SK-N-SH (cell line): ENCODE results near the gene PA2G4. TPM values are rescaled to one million over a fixed set of nuclear protein-coding genes. Genes with fewer than 3 reads are reported as not detected.

Experiments used
- CTCF ChIA-PET: fragments of 300-600, 350-600 bp; formaldehyde crosslinking; extraction: SDS; loops from one replicate; lab custom pipeline; 2021; lab: Yijun Ruan, JAX
- POLR2A ChIA-PET: fragments of 350-600 bp; sonication (Branson Sonifier 250); formaldehyde crosslinking; extraction: SDS; loops from one replicate; lab custom pipeline; 2020; ENCODE audit warnings: antibody characterized with exemption, inconsistent platforms; lab: Yijun Ruan, JAX
- DNase-seq: peaks from one replicate; pipeline ENCODE4 v3.0.0; 2012
- H2AFZ ChIP-seq: fragments of 200-600 bp; sonication (generic); 2 replicates; pipeline ENCODE4 v1.8.1; 2016; ENCODE audit warnings: antibody characterized with exemption, mild to moderate bottlenecking, low read depth
- H3F3A ChIP-seq: fragments of 200-600 bp; sonication (generic); replicated peaks from 2 replicates; pipeline ENCODE3; 2016; ENCODE audit warnings: antibody characterized with exemption, mild to moderate bottlenecking; ENCODE audit not compliant: insufficient read depth
- H3K27ac ChIP-seq, 2 experiments: fragments of 200-500 bp in 1 of 2; fragments of 200-600 bp in 1 of 2; sonication (Bioruptor generic) in 1 of 2; sonication (generic), shearing (Covaris generic) in 1 of 2; 2 replicates each; pipeline versions ENCODE4 v1.5.1 to v1.6.1; 2014 to 2016; ENCODE audit warnings: low read depth in 2 of 2, inconsistent platforms in 1 of 2, low read length in 1 of 2, mild to moderate bottlenecking in 1 of 2, mixed read lengths in 1 of 2
- H3K27me3 ChIP-seq: fragments of 200-600 bp; sonication (generic), shearing (Covaris generic); 2 replicates; pipeline ENCODE4 v1.6.1; 2016; ENCODE audit warnings: mixed run types; ENCODE audit not compliant: insufficient read depth
- H3K36me3 ChIP-seq, 2 experiments: fragments of 200-500 bp in 1 of 2; fragments of 200-600 bp in 1 of 2; sonication (Bioruptor generic) in 1 of 2; sonication (generic) in 1 of 2; replicated peaks in 1 of 2; 2 replicates each; pipeline versions ENCODE3 to v1.5.1; 2014 to 2016; ENCODE audit warnings: low read length in 1 of 2, mild to moderate bottlenecking in 1 of 2; ENCODE audit not compliant: insufficient read depth in 2 of 2, control insufficient read depth in 1 of 2
- H3K4me1 ChIP-seq, 2 experiments: fragments of 200-500 bp in 1 of 2; fragments of 200-600 bp in 1 of 2; sonication (Bioruptor generic) in 1 of 2; sonication (generic), shearing (Covaris generic) in 1 of 2; 2 replicates each; pipeline versions ENCODE4 v1.5.1 to v1.6.1; 2014 to 2016; ENCODE audit warnings: low read depth in 1 of 2, low read length in 1 of 2, mixed run types in 1 of 2; ENCODE audit not compliant: insufficient read depth in 2 of 2, control insufficient read depth in 1 of 2
- H3K4me2 ChIP-seq: fragments of 200-600 bp; sonication (generic), shearing (Covaris generic); 2 replicates; pipeline ENCODE4 v1.6.1; 2017; ENCODE audit warnings: mixed run types
- H3K4me3 ChIP-seq, 2 experiments: fragments of 200-500 bp in 1 of 2; fragments of 200-600 bp in 1 of 2; sonication (Bioruptor generic) in 1 of 2; sonication (generic), shearing (Covaris generic) in 1 of 2; 2 replicates each; pipeline versions ENCODE4 v1.5.1 to v1.8.1; 2014 to 2016; ENCODE audit warnings: low read depth in 2 of 2, inconsistent platforms in 1 of 2, low read length in 1 of 2, mild to moderate bottlenecking in 1 of 2, mixed read lengths in 1 of 2, moderate library complexity in 1 of 2
- H3K79me2 ChIP-seq: fragments of 200-600 bp; sonication (generic); 2 replicates; pipeline ENCODE4 v1.8.1; 2017; ENCODE audit warnings: mild to moderate bottlenecking; ENCODE audit not compliant: insufficient read depth
- H3K9ac ChIP-seq: fragments of 200-600 bp; sonication (generic); 2 replicates; pipeline ENCODE4 v1.6.1; 2017; ENCODE audit warnings: mixed run types
- H3K9me2 ChIP-seq: fragments of 200-600 bp; sonication (generic); 2 replicates; pipeline ENCODE4 v1.6.1; 2017; ENCODE audit warnings: mixed run types
- H3K9me3 ChIP-seq: fragments of 200-600 bp; sonication (generic); 2 replicates; pipeline ENCODE4 v1.6.1; 2017; ENCODE audit warnings: mixed run types, mild to moderate bottlenecking, moderate library complexity
- H4K20me1 ChIP-seq: fragments of 200-600 bp; sonication (generic); 2 replicates; pipeline ENCODE4 v1.6.1; 2017; ENCODE audit warnings: mild to moderate bottlenecking, mixed run types; ENCODE audit not compliant: insufficient read depth
- CHD2 ChIP-seq: fragments of 150-350 bp; IDR thresholded peaks from 2 replicates; pipeline ENCODE4 v1.6.1; 2018; ENCODE audit warnings: low read length; ENCODE audit not compliant: partially characterized antibody
- ELF1 ChIP-seq: IDR thresholded peaks from 2 replicates; pipeline ENCODE4 v1.4.0; 2012
- EP300 ChIP-seq, 2 experiments: IDR thresholded peaks; 2 replicates each; pipeline versions ENCODE4 v1.4.0 to v1.6.1; 2012; ENCODE audit warnings: borderline replicate concordance in 1 of 2, low read depth in 1 of 2, low read length in 1 of 2
- FOSL2 ChIP-seq: IDR thresholded peaks from 2 replicates; pipeline ENCODE4 v1.4.0; 2012; ENCODE audit warnings: low read depth, mild to moderate bottlenecking, moderate library complexity, borderline replicate concordance
- FOXJ3 ChIP-seq: sonication (generic); formaldehyde crosslinking; IDR thresholded peaks from 2 replicates; pipeline ENCODE4 v1.5.1; 2020; ENCODE audit warnings: mild to moderate bottlenecking, missing genetic modification reagents
- FOXM1 ChIP-seq: IDR thresholded peaks from 2 replicates; pipeline ENCODE4 v1.4.0; 2012; ENCODE audit warnings: low read depth, mild to moderate bottlenecking
- GATA2 ChIP-seq: sonication (generic); formaldehyde crosslinking; IDR thresholded peaks from 2 replicates; pipeline ENCODE4 v1.5.0; 2020; ENCODE audit warnings: mild to moderate bottlenecking, missing genetic modification reagents
- JUND ChIP-seq: IDR thresholded peaks from 2 replicates; pipeline ENCODE4 v1.4.0; 2012
- MEF2A ChIP-seq: IDR thresholded peaks from 2 replicates; pipeline ENCODE4 v1.4.0; 2012; ENCODE audit warnings: low read depth, borderline replicate concordance
- MXI1 ChIP-seq: IDR thresholded peaks from 2 replicates; pipeline ENCODE4 v1.6.1; 2012; ENCODE audit warnings: mild to moderate bottlenecking, low read depth, low read length, improper control_type of control experiment
- NFIC ChIP-seq: IDR thresholded peaks from 2 replicates; pipeline ENCODE4 v1.4.0; 2012; ENCODE audit warnings: borderline replicate concordance
- NRF1 ChIP-seq: IDR thresholded peaks from 2 replicates; pipeline ENCODE4 v1.6.1; 2012; ENCODE audit warnings: low read depth, mild to moderate bottlenecking, low read length
- RAD21 ChIP-seq: IDR thresholded peaks from 2 replicates; pipeline ENCODE4 v1.6.1; 2012; ENCODE audit warnings: mild to moderate bottlenecking, low read length
- RCOR1 ChIP-seq: fragments of 150-350 bp; IDR thresholded peaks from 2 replicates; pipeline ENCODE4 v1.6.1; 2017; ENCODE audit warnings: antibody characterized with exemption, low read length
- RXRA ChIP-seq: IDR thresholded peaks from 2 replicates; pipeline ENCODE4 v1.4.0; 2012; ENCODE audit warnings: low read depth, mild to moderate bottlenecking, borderline replicate concordance
- TAF1 ChIP-seq: IDR thresholded peaks from 2 replicates; pipeline ENCODE4 v1.6.1; 2012; ENCODE audit warnings: low read depth, mild to moderate bottlenecking, low read length, moderate library complexity, borderline replicate concordance
- TCF12 ChIP-seq: IDR thresholded peaks from 2 replicates; pipeline ENCODE4 v1.4.0; 2012
- YY1 ChIP-seq: IDR thresholded peaks from 2 replicates; pipeline ENCODE4 v1.4.0; 2012; ENCODE audit warnings: low read depth, mild to moderate bottlenecking
- WGBS: methylation state at CpG from one replicate; pipeline ENCODE4 v1.1.6; 2017; ENCODE audit warnings: low lambda C conversion rate; 5-methylcytosine and 5-hydroxymethylcytosine counted together
- polyA plus RNA-seq, 3 experiments: library from polyadenylated mRNA; depleted of rRNA; stranded (reverse); fragments of >200 nt; gene quantifications; 2 replicates each; pipeline ENCODE4 v1.2.3, GENCODE V29; 2012
- TF ChIP-seq, protein P1 (sequence below): IDR thresholded peaks from 2 replicates; pipeline ENCODE4 v1.4.0; 2012; ENCODE audit warnings: low read depth
- TF ChIP-seq, protein P2 (sequence below): IDR thresholded peaks from 2 replicates; pipeline ENCODE4 v1.6.1; 2012; ENCODE audit warnings: mild to moderate bottlenecking, low read depth, low read length, moderate library complexity
- TF ChIP-seq, protein P3 (sequence below): fragments of 150-350 bp; IDR thresholded peaks from 2 replicates; pipeline ENCODE4 v1.6.1; 2016; ENCODE audit warnings: mild to moderate bottlenecking, low read depth, low read length

PA2G4 gene
- polyA plus RNA-seq, 1 of the 3 experiments (the other 2 are of a cell fraction), result 207 TPM

DNA sequence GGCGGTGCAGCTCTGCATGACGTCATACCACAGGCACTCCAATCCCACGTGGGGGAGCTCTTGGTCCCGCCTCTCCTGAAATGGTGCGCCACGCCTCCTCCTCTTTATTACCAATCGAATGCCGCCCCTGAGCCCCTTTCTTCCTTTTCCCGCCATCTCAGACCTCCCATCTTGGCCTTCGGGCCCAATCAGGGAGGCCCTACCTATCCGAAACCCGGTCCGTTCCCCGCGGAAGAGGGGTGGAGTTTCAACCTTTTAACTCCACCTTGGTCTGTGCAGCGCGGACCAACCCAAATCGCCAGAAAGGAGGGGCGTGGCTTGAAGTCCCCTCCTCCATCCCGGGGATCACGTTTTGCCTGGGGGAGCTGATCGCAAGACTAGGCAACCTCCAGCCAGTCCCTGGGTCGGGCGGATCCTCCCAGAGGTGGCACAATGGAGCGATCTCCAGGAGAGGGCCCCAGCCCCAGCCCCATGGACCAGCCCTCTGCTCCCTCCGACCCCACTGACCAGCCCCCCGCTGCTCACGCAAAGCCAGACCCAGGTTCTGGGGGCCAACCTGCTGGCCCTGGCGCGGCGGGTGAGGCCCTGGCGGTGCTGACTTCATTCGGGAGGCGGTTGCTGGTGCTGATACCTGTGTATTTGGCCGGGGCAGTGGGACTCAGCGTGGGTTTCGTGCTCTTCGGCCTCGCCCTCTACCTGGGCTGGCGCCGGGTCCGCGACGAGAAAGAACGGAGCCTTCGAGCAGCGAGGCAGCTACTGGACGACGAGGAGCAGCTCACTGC lies 23.7 kb downstream of the PA2G4 start, which contains the start of gene ESYT1 (continued):
- TF ChIP-seq RXRA, result no peak
- TF ChIP-seq, protein P1, sequence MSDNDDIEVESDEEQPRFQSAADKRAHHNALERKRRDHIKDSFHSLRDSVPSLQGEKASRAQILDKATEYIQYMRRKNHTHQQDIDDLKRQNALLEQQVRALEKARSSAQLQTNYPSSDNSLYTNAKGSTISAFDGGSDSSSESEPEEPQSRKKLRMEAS, result peak; percentile 74; the same call in 1 of the 2 replicates
- TF ChIP-seq, protein P2, sequence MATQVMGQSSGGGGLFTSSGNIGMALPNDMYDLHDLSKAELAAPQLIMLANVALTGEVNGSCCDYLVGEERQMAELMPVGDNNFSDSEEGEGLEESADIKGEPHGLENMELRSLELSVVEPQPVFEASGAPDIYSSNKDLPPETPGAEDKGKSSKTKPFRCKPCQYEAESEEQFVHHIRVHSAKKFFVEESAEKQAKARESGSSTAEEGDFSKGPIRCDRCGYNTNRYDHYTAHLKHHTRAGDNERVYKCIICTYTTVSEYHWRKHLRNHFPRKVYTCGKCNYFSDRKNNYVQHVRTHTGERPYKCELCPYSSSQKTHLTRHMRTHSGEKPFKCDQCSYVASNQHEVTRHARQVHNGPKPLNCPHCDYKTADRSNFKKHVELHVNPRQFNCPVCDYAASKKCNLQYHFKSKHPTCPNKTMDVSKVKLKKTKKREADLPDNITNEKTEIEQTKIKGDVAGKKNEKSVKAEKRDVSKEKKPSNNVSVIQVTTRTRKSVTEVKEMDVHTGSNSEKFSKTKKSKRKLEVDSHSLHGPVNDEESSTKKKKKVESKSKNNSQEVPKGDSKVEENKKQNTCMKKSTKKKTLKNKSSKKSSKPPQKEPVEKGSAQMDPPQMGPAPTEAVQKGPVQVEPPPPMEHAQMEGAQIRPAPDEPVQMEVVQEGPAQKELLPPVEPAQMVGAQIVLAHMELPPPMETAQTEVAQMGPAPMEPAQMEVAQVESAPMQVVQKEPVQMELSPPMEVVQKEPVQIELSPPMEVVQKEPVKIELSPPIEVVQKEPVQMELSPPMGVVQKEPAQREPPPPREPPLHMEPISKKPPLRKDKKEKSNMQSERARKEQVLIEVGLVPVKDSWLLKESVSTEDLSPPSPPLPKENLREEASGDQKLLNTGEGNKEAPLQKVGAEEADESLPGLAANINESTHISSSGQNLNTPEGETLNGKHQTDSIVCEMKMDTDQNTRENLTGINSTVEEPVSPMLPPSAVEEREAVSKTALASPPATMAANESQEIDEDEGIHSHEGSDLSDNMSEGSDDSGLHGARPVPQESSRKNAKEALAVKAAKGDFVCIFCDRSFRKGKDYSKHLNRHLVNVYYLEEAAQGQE, result peak; percentile 53; the same call in 1 of the 2 replicates
- TF ChIP-seq EP300 (IDR thresholded peaks at IDR 0.05; ENCODE audit: borderline replicate concordance in 1 of 2, low read depth in 1 of 2, low read length in 1 of 2), result no peak
- TF ChIP-seq RAD21, result no peak
- no peak for TF ChIP-seq NRF1
- no peak for TF ChIP-seq FOXM1
- no peak for TF ChIP-seq YY1
- TF ChIP-seq JUND, result peak; percentile 42; the same call in 1 of the 2 replicates
- TF ChIP-seq, all 33 proteins: peak for 12

DNA sequence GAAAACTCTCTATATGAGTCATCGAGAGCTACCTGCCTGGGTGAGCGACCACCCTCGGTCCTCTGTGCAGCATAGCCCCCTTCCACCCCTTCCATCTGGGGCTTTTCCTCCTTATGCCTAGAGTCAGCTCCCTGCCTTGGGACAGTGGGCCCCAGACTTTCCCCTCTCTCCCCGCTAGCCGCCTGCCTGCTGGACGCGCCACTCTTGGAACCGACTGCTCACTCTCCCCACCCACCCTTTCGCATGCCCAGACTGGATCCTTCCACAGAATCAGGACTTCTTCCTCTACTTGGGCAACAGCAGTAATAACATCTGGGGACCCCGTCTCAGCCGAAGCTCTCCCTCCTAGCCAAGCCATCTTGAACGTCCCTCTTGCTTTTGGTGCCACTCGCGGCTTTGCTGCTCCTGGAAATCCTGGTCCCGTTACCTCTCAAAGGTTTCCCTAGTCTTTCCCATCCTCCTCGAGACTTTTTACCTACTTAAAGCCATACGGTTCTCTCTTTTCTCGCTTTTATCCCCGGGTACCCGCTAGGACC lies 24.4 kb downstream of the PA2G4 start:
- Histone ChIP-seq H3K27me3 (no peaks in the 10 kb centered on the region), H3K79me2 (peaks cover 57% of the 10 kb centered on the region), H3K4me3 (peak overlapping the region; percentile 67 to 89), H3K4me1 (peaks cover 13 to 23% of the 10 kb centered on the region in 2 experiments), H2AFZ (peak overlapping the region; percentile 38; the same call in 1 of the 2 replicates), H3K27ac (peak overlapping the region; percentile 74 to 85), H3K9me3 (no peaks in the 10 kb centered on the region), H3F3A (peaks cover 34% of the 10 kb centered on the region), H4K20me1 (no peaks in the 10 kb centered on the region), H3K9me2 (no peaks in the 10 kb centered on the region), H3K36me3 (peaks cover 31% of the 10 kb centered on the region in 2 experiments), H3K4me2 (peak overlapping the region; percentile 98), H3K9ac (peak overlapping the region; percentile 88)
- WGBS, result 1% methylated on average over 18 of the region's 20 CpGs
- POLR2A ChIA-PET, result interaction anchor here (0.6 to 2.9 kb wide), 11 partner anchors 9 to 93 kb away, joined by 3 to 44 read pairs (median 7); partner anchors contain the start of genes MYL6, MYL6B, PA2G4 and RNF41
- CTCF ChIA-PET, result interaction anchor here (0.6 to 16.0 kb wide), 16 partner anchors 9 to 243 kb away, joined by 3 to 272 read pairs (median 4); partner anchors contain the start of genes MYL6, MYL6B, RNF41 and SMARCC2
- TF ChIP-seq ELF1, result no peak
- no peak for TF ChIP-seq CHD2
- TF ChIP-seq, protein P3, sequence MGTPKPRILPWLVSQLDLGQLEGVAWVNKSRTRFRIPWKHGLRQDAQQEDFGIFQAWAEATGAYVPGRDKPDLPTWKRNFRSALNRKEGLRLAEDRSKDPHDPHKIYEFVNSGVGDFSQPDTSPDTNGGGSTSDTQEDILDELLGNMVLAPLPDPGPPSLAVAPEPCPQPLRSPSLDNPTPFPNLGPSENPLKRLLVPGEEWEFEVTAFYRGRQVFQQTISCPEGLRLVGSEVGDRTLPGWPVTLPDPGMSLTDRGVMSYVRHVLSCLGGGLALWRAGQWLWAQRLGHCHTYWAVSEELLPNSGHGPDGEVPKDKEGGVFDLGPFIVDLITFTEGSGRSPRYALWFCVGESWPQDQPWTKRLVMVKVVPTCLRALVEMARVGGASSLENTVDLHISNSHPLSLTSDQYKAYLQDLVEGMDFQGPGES, result no peak
- TF ChIP-seq FOSL2, result no peak
- TF ChIP-seq GATA2, result no peak
- TF ChIP-seq FOXJ3, result no peak
- no peak for TF ChIP-seq RCOR1
- TF ChIP-seq RXRA, result no peak
- no peak for TF ChIP-seq NFIC
- TF ChIP-seq MXI1, result no peak; the same call in 1 of the 2 replicates
- no peak for TF ChIP-seq TAF1
- TF ChIP-seq MEF2A, result no peak
- no peak for TF ChIP-seq TCF12
- TF ChIP-seq, protein P2, result no peak
- no peak for TF ChIP-seq JUND
- peak; percentile 53 for DNase-seq
